ENCODE results near the gene SUSD1.
"Not testable (repeated sequence)": the region's sequence is repeated elsewhere in the genome, so short reads cannot be mapped to it uniquely, and the experiment has no call there.

Gene SUSD1

DNA sequence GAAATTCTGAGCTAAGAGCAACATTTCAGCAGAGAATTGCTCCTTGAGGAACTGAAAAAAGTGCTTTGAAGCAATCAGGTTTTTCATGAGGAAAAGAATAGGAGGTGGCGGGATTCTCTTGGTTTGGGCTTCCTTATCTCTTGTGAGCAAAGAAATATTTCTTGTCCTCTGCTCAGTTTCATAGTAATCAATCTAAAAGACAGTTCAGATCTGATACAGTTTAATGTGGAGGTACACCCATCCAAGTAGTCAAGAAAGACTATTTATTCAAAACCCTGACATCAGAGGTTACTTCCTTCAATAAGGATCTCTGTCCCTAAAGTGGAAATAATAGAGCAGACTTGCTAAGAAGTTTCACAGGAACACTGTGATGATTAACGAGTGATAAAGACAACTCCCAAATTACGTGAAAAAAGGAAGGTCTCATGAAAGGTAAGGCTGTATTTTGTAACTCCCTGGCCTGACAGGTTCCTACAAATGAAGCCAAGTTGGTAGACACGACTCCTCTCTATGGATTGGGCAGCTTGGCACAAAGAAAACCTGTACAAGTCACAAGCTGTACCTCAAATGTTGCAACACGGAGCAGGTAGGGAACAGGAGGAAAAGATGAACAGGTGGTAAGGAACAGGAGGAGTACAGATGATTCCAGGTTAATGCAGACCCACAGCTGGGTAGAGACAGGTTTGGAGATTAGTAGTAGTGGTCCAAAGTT lies 94.1 kb downstream of the SUSD1 start:
- Histone ChIP-seq H3K9ac (ENCODE audit: low read length) (no peak overlapping the region), H3K9me3 (ENCODE audit: control insufficient read depth, insufficient read depth, low read depth, low read length) (peaks cover 3% of the 10 kb centered on the region; the same call in 1 of the 2 replicates), H3K27me3 (ENCODE audit: control insufficient read depth, insufficient read depth, low read length) (no peaks in the 10 kb centered on the region), H3K36me3 (ENCODE audit: control insufficient read depth, insufficient read depth, low read length) (no peaks in the 10 kb centered on the region), H3K27ac (ENCODE audit: low read depth, low read length) (no peak overlapping the region), H3K4me1 (ENCODE audit: control insufficient read depth, insufficient read depth, low read length) (no peaks in the 10 kb centered on the region), H3K4me3 (ENCODE audit: low read depth, low read length) (no peak overlapping the region)

DNA sequence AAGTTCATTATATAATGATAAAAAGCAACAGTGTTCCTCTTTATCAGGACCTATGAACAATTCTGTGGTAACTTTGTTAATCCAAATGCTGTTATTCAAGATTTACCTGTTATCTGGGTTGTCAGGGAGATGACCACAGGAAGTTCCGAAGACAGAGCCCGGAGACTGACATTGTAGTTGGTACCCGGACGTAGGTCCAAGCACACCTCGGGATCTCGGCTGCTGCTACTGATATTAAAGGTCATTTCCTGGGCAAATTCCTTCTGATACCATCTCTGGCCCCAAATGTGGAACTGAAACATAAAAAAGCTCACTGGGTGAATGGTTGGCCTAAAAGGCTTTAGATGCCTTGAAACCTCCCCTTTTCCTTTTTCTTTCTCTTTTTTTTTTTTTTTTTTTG lies 96.7 kb downstream of the SUSD1 start:
- Histone ChIP-seq H3K27ac (ENCODE audit: low read depth, low read length) (no peak overlapping the region), H3K9me3 (ENCODE audit: control insufficient read depth, insufficient read depth, low read depth, low read length) (peaks cover 3% of the 10 kb centered on the region; the same call in 1 of the 2 replicates), H3K36me3 (ENCODE audit: control insufficient read depth, insufficient read depth, low read length) (no peaks in the 10 kb centered on the region), H3K9ac (ENCODE audit: low read length) (no peak overlapping the region), H3K27me3 (ENCODE audit: control insufficient read depth, insufficient read depth, low read length) (no peaks in the 10 kb centered on the region), H3K4me3 (ENCODE audit: low read depth, low read length) (no peak overlapping the region), H3K4me1 (ENCODE audit: control insufficient read depth, insufficient read depth, low read length) (peaks cover 7% of the 10 kb centered on the region; the same call in 1 of the 2 replicates)

DNA sequence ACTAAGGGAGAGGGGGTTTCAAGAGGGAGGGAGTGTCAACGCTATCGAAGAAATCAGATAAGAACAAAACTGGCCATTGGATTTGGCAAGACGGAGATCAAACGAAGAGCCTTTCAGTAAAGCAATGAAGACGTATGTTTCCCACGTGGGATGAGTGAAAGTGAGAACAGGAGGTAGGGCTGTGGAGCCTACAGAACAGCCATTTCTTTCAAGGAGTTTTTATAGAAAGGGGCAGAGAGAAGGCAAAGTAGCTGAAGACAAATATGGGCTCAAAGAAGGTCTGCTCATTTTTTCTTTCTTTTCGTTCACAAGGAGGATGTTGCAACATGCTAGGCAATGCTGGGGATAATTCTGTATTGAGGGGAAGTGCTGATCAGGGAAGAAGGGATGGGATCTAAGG lies 98.3 kb downstream of the SUSD1 start:
- no peak overlapping the region for H3K9ac ChIP-seq (ENCODE audit: low read length)
- H3K4me3 ChIP-seq (ENCODE audit: low read depth, low read length): no peak overlapping the region
- H3K27me3 ChIP-seq (ENCODE audit: control insufficient read depth, insufficient read depth, low read length): no peaks in the 10 kb centered on the region
- peaks cover 16% of the 10 kb centered on the region; the same call in 1 of the 2 replicates for H3K4me1 ChIP-seq (ENCODE audit: control insufficient read depth, insufficient read depth, low read length)
- no peaks in the 10 kb centered on the region for H3K36me3 ChIP-seq (ENCODE audit: control insufficient read depth, insufficient read depth, low read length)
- H3K27ac ChIP-seq (ENCODE audit: low read depth, low read length): no peak overlapping the region
- no peaks in the 10 kb centered on the region for H3K9me3 ChIP-seq (ENCODE audit: control insufficient read depth, insufficient read depth, low read depth, low read length)

DNA sequence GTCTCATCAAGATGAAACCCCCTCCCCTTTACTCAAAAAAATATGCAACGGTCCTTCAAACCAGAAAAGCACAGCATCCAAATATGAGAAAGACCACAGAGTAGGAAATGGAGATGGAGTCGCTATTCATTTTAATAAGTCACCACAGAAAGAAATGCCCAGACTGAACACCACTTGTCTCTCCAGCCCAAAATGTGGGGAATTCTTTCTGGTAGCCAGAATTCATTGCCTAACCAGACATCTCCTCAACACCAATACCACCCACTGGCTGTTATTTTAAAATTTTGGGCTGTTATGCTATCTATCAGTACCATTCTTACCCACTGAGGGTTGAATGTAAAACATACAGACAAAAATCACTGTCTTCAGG lies 100.1 kb downstream of the SUSD1 start:
- no peak overlapping the region for H3K9ac ChIP-seq (ENCODE audit: low read length)
- peaks cover 16% of the 10 kb centered on the region; the same call in 1 of the 2 replicates for H3K4me1 ChIP-seq (ENCODE audit: control insufficient read depth, insufficient read depth, low read length)
- no peak overlapping the region for H3K27ac ChIP-seq (ENCODE audit: low read depth, low read length)

DNA sequence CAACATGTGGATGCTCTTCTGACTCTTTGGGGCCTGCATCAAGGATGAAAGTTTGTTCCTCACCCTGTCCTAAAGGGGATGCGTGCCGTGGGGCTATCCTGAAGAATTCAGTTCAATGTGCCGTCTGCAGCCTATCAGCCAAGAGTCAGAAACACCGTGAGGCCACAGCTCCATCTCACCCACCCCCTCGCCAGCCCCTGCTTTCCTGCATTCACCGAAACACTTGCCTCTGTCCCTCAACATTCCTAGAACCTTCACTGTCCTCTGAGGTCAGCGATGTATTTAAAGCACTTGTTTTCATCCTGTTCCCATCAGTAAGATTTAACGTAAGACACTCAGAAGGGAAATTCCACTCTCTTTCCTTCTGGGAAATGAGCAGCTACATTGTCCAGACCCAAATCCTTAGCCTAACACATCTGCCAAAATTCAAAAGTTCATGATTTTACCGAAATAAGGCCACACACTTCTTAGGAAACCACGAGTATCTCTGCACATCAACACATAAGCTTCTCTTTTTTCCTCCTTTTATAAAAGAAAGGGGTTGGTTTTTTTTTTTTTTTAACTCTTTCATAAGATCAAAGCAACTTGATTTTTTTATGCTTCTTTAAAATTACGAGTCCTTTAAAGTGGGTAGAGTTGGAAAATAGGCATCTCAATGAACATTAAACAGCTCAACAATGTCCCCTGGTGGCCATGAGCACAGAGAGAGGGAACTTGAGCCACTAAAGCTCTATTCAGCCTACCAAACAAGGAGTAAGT lies 100.7 kb downstream of the SUSD1 start:
- Histone ChIP-seq H3K4me3 (ENCODE audit: low read depth, low read length) (no peak overlapping the region), H3K9me3 (ENCODE audit: control insufficient read depth, insufficient read depth, low read depth, low read length) (no peaks in the 10 kb centered on the region), H3K9ac (ENCODE audit: low read length) (no peak overlapping the region), H3K27me3 (ENCODE audit: control insufficient read depth, insufficient read depth, low read length) (no peaks in the 10 kb centered on the region), H3K4me1 (ENCODE audit: control insufficient read depth, insufficient read depth, low read length) (peaks cover 16% of the 10 kb centered on the region; the same call in 1 of the 2 replicates), H3K27ac (ENCODE audit: low read depth, low read length) (no peak overlapping the region; the same call in 1 of the 2 replicates), H3K36me3 (ENCODE audit: control insufficient read depth, insufficient read depth, low read length) (no peaks in the 10 kb centered on the region)

More for the DNA sequence above, 100.1 kb downstream of the SUSD1 start:
- H3K9me3 ChIP-seq (ENCODE audit: control insufficient read depth, insufficient read depth, low read depth, low read length): no peaks in the 10 kb centered on the region
- no peaks in the 10 kb centered on the region for H3K27me3 ChIP-seq (ENCODE audit: control insufficient read depth, insufficient read depth, low read length)
- H3K4me3 ChIP-seq (ENCODE audit: low read depth, low read length): no peak overlapping the region
- no peaks in the 10 kb centered on the region for H3K36me3 ChIP-seq (ENCODE audit: control insufficient read depth, insufficient read depth, low read length)

DNA sequence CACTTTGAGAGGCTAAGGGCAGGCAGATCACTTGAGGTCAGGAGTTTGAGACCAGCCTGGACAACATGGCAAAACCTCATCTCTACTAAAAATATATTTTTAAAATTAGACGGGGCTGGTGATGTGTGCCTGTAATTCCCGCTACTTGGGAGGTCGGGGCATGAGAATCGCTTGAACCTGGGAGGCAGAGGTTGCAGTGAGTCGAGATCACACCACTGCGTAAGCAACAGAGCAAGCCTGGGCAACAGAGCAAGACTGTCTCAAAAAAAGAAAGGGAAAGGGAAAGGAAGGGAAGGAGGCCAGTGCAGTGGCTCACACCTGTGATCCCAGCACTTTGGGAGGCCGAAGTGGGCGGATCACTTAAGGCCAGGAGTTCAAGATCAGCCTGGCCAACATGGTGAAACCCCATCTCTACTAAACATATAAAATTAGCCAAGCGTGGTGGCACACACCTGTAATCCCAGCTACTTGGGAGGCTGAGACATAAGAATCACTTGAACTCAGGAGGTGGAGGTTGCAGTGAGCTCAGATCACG lies 101.4 kb downstream of the SUSD1 start:
- not testable (repeated sequence) for H3K9ac ChIP-seq (ENCODE audit: low read length); H3K4me3 ChIP-seq (ENCODE audit: low read depth, low read length); H3K9me3 ChIP-seq (ENCODE audit: control insufficient read depth, insufficient read depth, low read depth, low read length); H3K27me3 ChIP-seq (ENCODE audit: control insufficient read depth, insufficient read depth, low read length); H3K27ac ChIP-seq (ENCODE audit: low read depth, low read length); H3K36me3 ChIP-seq (ENCODE audit: control insufficient read depth, insufficient read depth, low read length)
- H3K4me1 ChIP-seq (ENCODE audit: control insufficient read depth, insufficient read depth, low read length): peaks cover 16% of the 10 kb centered on the region; the same call in 1 of the 2 replicates

DNA sequence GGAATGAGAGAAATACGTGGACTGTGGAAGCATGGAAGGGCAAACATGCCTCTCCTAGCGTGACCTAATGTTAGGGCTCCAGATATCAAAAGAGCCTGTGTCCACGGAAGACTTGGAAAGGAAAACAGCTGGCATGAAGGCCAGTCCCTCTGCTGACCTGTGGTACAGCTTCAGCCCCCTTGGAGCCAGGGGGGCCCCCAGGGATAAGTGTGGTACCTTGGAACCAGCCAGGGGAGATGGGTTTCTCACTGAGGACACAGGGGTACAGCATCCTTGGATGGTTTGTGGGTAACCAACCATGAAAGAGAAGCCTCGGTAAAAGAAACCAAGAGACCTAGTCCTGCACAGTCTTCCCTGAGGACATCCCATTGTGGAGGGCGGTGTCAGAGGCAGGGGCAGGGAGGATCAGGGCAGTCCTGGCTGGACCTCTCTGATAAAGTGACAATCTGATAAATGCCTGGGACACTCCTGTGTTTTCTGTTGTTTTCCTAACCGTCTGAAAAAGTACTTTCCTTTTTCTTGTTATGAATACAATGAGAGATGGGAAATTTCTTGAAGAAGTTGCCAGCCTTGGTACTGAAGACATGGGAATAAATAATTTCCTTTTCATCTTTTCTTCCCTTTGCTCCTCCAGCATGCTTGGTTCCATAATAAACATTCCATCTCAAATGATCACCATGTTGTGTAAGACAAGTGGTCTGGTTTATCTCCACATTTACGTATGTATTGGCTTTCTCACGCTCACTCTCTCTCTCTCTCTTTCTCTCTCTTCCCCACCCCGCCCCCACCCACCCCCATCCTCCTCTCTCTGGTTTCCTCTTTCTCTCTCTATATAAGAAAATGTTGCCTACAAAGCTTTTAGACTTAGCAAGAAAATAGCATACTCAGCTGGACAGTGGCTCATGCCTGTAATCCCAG lies 102.1 kb downstream of the SUSD1 start:
- no peak overlapping the region for H3K4me3 ChIP-seq (ENCODE audit: low read depth, low read length)
- H3K27ac ChIP-seq (ENCODE audit: low read depth, low read length): no peak overlapping the region
- H3K9ac ChIP-seq (ENCODE audit: low read length): no peak overlapping the region
- H3K36me3 ChIP-seq (ENCODE audit: control insufficient read depth, insufficient read depth, low read length): no peaks in the 10 kb centered on the region
- H3K27me3 ChIP-seq (ENCODE audit: control insufficient read depth, insufficient read depth, low read length): no peaks in the 10 kb centered on the region
- no peaks in the 10 kb centered on the region for H3K9me3 ChIP-seq (ENCODE audit: control insufficient read depth, insufficient read depth, low read depth, low read length)
- H3K4me1 ChIP-seq (ENCODE audit: control insufficient read depth, insufficient read depth, low read length): peaks cover 16% of the 10 kb centered on the region; the same call in 1 of the 2 replicates

DNA sequence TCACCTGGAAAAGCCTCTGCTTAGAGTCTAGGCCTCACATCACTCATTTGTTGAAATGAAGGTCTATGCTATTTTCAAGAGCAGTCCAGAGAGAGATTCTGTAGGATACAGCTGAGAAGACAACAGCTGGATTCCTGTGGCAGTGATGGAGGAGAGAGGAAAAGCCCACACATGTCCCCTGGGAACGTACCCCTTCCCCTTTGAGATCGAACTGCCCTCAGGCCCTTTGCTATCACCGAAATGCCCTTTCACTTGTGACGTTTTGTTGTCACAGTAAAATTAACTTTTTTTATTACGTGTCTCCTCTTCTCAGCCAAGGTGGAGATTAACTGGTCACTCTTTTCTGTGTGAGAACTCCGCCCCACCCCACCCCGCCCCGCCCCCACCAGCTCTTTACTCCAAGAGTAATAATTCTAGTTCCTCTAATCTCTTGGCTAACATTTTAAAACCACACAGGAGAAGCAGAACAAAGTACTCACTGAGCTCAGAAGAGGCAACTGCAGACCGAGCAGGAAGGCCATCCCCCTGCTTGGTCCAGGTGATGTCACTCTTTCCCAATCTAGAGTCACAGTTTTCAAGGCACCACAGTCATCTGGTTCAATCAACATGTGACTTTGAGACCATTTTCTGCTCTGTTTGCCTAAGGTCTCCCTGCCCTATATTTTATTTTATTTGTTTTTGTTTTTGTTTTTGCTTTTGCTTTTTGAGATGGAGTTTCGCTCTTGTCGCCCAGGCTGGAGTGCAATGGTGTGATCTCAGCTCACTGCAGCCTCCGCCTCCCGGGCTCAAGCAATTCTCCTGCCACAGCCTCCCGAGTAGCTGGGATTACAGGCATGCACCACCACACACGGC lies 105.6 kb downstream of the SUSD1 start:
- peaks cover 28% of the 10 kb centered on the region for H3K4me1 ChIP-seq (ENCODE audit: control insufficient read depth, insufficient read depth, low read length)
- H3K4me3 ChIP-seq (ENCODE audit: low read depth, low read length): no peak overlapping the region
- H3K9me3 ChIP-seq (ENCODE audit: control insufficient read depth, insufficient read depth, low read depth, low read length): no peaks in the 10 kb centered on the region
- H3K36me3 ChIP-seq (ENCODE audit: control insufficient read depth, insufficient read depth, low read length): no peaks in the 10 kb centered on the region
- no peaks in the 10 kb centered on the region for H3K27me3 ChIP-seq (ENCODE audit: control insufficient read depth, insufficient read depth, low read length)
- H3K27ac ChIP-seq (ENCODE audit: low read depth, low read length): no peak overlapping the region
- no peak overlapping the region for H3K9ac ChIP-seq (ENCODE audit: low read length)

DNA sequence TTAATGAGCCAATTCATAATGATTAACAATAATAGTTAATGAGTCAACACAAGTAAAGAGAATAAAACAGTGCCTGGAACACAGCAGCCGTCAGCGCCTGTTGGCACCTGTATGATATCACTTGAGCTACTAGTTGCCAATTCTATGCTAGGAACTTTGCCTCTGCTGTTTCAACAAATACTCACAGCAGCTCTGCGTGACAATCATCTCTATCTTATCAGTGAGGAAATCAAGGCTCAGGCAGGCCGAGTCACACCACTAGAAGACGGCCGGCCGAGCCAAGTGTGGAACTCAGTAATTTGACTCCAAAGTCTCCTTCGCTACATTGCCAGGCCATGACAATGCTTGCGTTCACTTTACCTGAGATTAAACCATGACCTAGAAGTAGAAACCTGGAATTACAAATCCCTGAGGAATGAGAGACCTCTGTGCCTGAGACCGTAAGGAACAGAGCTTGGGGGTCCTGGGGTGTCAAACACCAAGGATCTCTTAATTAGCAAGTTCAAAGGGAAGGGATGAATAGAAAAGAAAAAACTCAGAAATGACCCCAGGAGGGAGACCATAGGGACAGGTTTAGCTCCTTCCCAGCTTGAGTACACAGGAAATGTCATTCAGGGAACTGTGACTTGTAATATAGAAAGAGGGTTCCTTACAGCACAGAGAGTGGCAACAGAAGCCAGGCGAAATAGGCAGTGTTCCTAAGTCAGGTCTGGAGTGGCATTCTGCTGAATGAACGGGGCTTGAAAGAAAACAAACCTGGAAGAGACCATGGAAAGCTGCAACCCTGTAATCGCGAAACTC lies 109.1 kb downstream of the SUSD1 start:
- peak overlapping the region; percentile 11; the same call in 1 of the 2 replicates for H3K27ac ChIP-seq (ENCODE audit: low read depth, low read length)
- H3K27me3 ChIP-seq (ENCODE audit: control insufficient read depth, insufficient read depth, low read length): no peaks in the 10 kb centered on the region
- H3K36me3 ChIP-seq (ENCODE audit: control insufficient read depth, insufficient read depth, low read length): no peaks in the 10 kb centered on the region
- no peak overlapping the region for H3K4me3 ChIP-seq (ENCODE audit: low read depth, low read length)
- H3K4me1 ChIP-seq (ENCODE audit: control insufficient read depth, insufficient read depth, low read length): peaks cover 21% of the 10 kb centered on the region
- H3K9me3 ChIP-seq (ENCODE audit: control insufficient read depth, insufficient read depth, low read depth, low read length): peaks cover 9% of the 10 kb centered on the region
- H3K9ac ChIP-seq (ENCODE audit: low read length): no peak overlapping the region

Data from HUES6 (cell line).